SK-N-MC (cell line): ENCODE results near the gene PDZD7.

Source experiments
- EZH2 ChIP-seq: fragments of 200-600 bp; sonication (generic); IDR thresholded peaks from one replicate; pipeline ENCODE4 v1.6.1; 2017; ENCODE audit warnings: antibody characterized with exemption
- POLR2AphosphoS5 ChIP-seq: IDR thresholded peaks from 2 replicates; pipeline ENCODE4 v1.6.1; 2012; ENCODE audit warnings: mild to moderate bottlenecking, low read depth, low read length, borderline replicate concordance

- TF ChIP-seq EZH2 (no peak), POLR2AphosphoS5 (no peak)
Measured at GRCh38 chr10:101016814-101017213, 14.1 kb downstream of the PDZD7 start.
